Thyroid gland (tissue), 4 donors: ENCODE measurements around the gene PRRG3.

Experiments
- CTCF ChIP-seq, 6 experiments: fragments of 200-600 bp in 3 of 6; fragments of 450-650 bp in 3 of 6; sonication (generic) in 3 of 6; IDR thresholded peaks; one replicate each; pipeline ENCODE4 v1.5.1; 2016 to 2019; ENCODE audit warnings: antibody characterized with exemption in 6 of 6, mild to moderate bottlenecking in 2 of 6, inconsistent platforms in 1 of 6, moderate library complexity in 1 of 6
- POLR2A ChIP-seq, 2 donors: fragments of 450-650 bp; IDR thresholded peaks; one replicate each; pipeline ENCODE4 v1.6.1; 2017; ENCODE audit warnings: antibody characterized with exemption in 2 of 2, mild to moderate bottlenecking in 2 of 2, moderate library complexity in 1 of 2

- TF ChIP-seq CTCF (IDR thresholded peaks at IDR 0.05) (peak in 3 of 6 experiments; percentile 4 to 41 (median 27)), POLR2A (IDR thresholded peaks at IDR 0.05) (no peak)
Measured at GRCh38 chrX:151722241-151722846, 27.1 kb downstream of the PRRG3 start.
